GM19452 (cell line): ENCODE data around the gene ENKUR.
"Not testable (repeated sequence)": the region's sequence is repeated elsewhere in the genome, so short reads cannot be mapped to it uniquely, and the experiment has no call there.

Experiments
- ATAC-seq: cut with Tn5 transposase; IDR thresholded peaks from one replicate; pipeline ENCODE4 v1.9.1; 2021; ENCODE audit not compliant: unreplicated experiment

The ENKUR gene

GRCh38 chr10:24979685-24980084 is 36.3 kb downstream of the ENKUR start:
- no peak for ATAC-seq

- no peak for ATAC-seq
Observed at GRCh38 chr10:24974976-24975375, 41.0 kb downstream of the ENKUR start.

DNA sequence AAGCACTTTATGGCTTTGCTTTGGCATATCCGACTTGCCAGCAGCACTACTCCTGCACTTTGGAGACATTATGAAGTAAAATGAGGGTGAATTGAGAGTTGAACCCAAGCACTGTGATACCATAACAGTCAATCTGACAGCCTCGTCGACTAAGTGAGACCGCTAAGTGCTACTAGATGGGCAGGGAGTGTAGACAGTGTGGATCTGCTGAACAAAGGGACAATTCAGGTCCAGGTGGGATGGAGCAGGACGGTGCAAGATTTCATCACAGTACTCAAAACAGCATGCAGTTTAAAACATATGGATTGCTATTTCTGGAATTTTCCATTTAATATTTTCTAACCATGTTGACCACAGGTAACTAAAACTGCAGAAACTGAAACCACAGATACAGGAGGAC is 42.8 kb downstream of the ENKUR start:
- ATAC-seq, result no peak

DNA sequence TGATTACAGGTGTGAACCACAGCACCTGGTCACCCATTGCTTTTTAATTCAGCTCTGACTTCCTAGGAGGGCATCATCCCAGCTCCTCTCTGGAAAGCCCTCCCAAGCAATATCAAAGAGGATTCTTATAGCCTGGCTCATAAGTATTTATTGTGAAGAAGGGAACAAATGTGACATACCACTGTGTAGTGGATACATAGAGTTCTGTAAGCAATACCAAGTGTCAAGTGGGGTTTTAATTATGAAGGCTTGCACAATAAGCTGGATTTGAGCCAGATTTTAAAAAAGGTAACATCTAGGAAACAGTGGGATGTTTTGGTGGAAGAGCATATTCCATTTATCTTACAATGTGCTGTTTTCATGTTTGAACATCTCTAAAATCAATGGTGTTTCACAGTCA is 44.6 kb downstream of the ENKUR start:
- ATAC-seq, result no peak

DNA sequence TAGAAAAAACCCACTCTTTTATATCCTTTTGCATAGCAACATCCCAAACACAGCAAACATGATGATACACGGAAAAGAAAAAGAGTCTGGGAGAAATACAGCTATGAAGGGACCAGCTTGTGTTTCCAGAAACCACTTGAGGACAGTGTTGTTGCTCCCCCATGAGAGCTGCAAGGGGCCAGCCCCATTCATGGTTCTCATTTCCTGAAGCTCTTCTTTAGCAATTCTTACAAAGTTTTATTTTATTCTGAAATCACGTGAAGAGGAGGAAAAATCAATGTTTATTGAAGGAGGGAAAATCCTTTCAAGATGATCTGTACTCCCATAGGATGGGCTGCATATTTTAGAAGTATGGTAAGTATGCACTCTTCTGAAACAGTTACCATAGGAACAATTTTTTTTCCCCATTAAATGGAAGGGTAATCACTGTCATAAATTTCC is 46.1 kb downstream of the ENKUR start:
- ATAC-seq, result no peak

GRCh38 chr10:24968951-24969350 is 47.0 kb downstream of the ENKUR start:
- ATAC-seq, result not testable (repeated sequence)

- ATAC-seq, result no peak
Observed at GRCh38 chr10:24968349-24968748, 47.6 kb downstream of the ENKUR start.

DNA sequence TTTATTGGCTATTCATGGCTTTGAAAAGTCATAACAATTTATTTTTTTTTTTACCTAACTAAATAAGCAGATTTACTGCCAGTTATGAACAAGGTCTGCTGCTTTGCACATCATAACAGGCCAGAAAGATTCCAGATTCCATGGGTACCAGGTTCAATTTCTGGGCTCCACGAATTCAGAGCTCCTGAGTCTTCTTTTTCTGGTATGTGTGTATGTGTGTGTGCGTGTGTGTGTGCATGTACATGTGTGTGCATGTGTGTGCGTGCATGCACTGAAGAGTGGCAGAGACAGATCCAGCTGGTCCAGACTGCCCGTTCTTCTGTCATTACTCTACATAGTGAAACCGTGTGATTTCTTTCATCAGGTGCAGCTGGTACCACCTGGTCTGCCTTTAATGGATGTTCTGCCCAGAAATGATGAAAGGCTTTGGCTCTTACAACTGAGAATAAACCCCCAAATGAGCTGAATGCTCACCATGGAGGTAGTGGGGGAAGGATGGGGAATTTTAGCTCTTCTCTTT is 48.9 kb downstream of the ENKUR start:
- no peak for ATAC-seq

DNA sequence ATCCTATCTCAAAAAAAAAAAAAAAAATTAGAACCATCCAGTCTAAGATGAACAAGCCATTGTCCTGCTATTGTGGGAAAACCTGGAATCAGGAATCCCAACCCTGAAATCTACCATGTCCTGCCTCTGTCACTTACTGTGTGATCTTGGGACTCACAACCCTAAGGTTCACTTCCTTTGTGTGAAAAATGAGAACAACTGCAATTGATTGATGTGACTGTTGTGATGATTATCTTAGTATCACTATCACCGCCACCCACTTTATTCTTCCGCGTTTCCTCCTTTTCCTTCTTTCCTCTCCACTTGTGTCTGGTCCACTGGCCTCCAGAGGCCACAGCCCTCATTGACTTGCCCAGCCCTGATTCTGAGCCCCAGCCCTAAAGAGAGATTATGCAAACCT is 50.9 kb downstream of the ENKUR start:
- ATAC-seq, result no peak

- no peak for ATAC-seq
Observed at GRCh38 chr10:24963521-24964041, 52.4 kb downstream of the ENKUR start.

- ATAC-seq, result no peak
Observed at GRCh38 chr10:24962995-24963394, 53.0 kb downstream of the ENKUR start.

DNA sequence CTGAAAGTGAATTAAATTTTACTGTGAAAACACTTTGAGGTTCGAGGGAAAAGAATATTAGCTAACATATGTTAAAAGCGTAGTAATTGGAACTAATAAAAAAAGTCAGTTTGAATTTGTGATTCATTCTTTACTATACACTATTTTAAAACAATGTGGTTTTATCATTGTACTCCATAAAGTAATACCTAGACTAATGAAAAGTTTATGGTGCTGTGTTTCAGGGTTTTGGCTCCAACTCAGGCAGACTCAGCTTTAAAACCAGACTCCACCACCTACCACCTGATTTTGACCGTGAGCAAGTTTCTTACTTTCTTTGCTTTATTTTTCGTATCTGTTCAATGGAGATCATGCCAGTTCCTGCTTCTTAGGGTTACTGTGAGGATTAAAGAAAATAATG is 54.4 kb downstream of the ENKUR start:
- no peak for ATAC-seq

- no peak for ATAC-seq
Observed at GRCh38 chr10:24959382-24959730, 56.6 kb downstream of the ENKUR start.

- no peak for ATAC-seq
Observed at GRCh38 chr10:24958721-24959381, 57.1 kb downstream of the ENKUR start.

DNA sequence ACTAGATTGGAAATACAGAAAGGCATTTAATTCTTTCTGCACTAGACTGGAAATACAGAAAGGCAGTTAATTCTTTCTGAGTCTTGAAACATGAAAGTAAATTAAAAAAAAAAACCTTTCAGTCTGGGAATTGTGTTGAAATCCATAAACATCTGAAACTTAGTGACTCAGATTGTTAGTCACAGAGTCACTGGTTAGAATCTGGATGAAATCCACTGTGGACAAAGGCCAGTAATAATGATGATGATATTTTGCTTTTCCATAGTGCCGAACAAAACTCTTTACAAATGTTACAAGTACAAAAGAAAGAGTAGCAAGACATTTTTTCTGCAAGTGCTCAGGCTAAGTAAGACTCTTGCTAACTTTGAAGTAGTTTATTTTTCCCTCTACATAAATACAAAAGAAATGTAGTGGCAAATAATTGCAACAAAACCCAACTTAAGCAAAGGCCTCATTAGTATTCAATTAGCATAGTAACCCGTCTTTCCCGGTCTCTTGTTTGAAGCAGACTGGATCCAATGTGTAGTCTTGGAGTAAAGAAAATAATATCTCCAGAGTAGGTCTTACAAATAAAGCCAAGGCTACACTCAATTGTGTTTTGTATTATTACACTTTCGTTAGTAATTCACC is 57.8 kb downstream of the ENKUR start:
- no peak for ATAC-seq

GRCh38 chr10:24957624-24958051 is 58.3 kb downstream of the ENKUR start:
- ATAC-seq, result not testable (repeated sequence)

DNA sequence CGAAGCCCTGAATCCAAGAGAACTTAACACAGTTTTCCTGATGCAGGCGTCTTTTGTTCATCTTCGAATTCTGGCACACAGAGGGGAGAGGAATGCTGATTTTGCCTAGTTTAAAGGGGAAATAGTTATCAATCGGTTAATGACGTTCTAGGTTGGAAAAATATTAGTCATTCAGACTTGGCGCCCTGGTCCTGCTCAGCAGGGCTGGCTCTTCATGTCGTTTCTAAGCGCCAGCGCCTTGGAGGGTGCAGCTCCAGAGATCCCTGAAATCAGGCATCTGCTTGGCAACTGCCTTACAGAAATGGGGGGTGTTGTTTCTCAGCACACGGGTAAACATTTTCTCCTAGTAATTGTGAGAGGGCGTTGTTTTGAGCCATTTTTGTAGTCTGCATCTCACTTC is 62.3 kb downstream of the ENKUR start:
- no peak for ATAC-seq

DNA sequence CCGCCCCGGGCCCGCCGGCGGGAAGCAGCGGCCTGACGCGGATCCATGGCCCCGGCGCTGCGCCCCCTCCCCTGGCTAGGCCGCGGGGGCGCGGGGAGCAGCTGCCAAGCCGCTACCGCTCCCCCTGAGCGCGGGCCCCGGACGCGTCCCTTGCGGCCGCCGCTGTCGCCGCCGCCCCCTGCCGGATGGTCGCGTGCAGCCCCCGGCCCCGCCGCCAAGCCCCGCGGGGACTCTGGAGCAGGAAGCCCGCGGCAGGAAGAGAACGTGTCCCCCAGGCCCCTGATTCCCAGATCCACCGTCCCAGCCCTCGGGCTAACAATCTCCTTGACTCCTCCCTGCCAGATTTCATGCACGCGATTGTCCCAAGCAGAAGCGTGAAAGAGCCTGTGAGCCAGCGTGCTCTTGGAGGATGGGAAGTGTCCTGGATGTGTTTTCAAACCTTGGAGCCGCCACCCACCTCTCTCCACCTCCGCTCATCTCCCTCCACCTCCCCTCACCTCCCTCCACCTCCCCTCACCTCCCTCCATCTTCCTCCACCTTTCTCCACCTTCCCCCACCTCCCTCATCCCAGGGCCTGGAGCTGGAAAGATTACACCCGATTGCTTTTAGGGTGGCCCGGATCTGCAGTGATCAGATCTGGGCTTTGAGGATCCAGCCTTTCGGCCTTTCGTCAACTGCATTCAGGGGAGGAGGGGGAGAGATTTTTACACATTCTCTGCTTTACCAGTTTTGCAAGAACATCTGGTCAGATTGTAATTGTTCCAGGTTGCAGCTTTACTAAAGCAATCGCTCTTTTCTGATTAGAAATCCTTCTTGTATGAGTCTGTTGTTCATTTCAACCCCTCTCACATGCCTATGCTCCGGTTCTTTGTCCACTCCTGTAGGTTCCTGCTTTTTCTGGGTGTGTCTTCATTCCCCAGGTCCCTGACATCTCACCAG is 63.0 kb downstream of the ENKUR start:
- peak; percentile 86 for ATAC-seq

GRCh38 chr10:24952143-24952706 is 63.7 kb downstream of the ENKUR start, which contains the start of gene PRTFDC1:
Gene PRTFDC1, minus strand, starts transcription at chr10:24952606. Its CDS starts 31 bp downstream, at chr10:24952575.
- peak; percentile 38 for ATAC-seq

- ATAC-seq, result no peak
Observed at GRCh38 chr10:24951201-24952142, 64.5 kb downstream of the ENKUR start.
